ENCODE measurements around the gene SAMD4A. TPM values are rescaled to one million over a fixed set of nuclear protein-coding genes. Genes with fewer than 3 reads are reported as not detected.

SAMD4A gene
- total RNA-seq, 1 experiment from 2014 or later: 9.6 TPM

- WGBS (ENCODE audit: extremely low coverage, insufficient read length, low lambda C conversion rate): no CpG with 5 or more reads among the region's 11 CpGs
- H3K9me3 Mint-ChIP-seq: no peaks in the 10 kb centered on the region
Measured at GRCh38 chr14:54653712-54654469, 87.0 kb downstream of the SAMD4A start.

More at GRCh38 chr14:54653712-54654469, 87.0 kb downstream of the SAMD4A start:
- H4K8ac ChIP-seq (replicated peaks; ENCODE audit: insufficient read length, low read depth, low read length): no peak overlapping the region
- H3K23ac ChIP-seq (ENCODE audit: insufficient read length, low read depth, low read length): no peak overlapping the region
- H3K27ac ChIP-seq (ENCODE audit: insufficient read length, low read depth, low read length): no peak overlapping the region
- H3K18ac ChIP-seq (ENCODE audit: insufficient read length, low read depth, low read length): peak overlapping the region; percentile 13
- H3K79me2 ChIP-seq (ENCODE audit: insufficient read depth, low read length): peaks cover 3% of the 10 kb centered on the region; the same call in 1 of the 2 replicates
- Mint-ChIP-seq H3K4me1 (peaks cover 35 to 41% of the 10 kb centered on the region in 2 experiments), H3K4me3 (no peak overlapping the region), H3K27me3 (ENCODE audit: low read depth) (no peaks in the 10 kb centered on the region; the same call in 1 of the 2 replicates), H3K27ac (peak overlapping the region in 1 of 3 experiments; percentile 68; a peak in 2 of 7 replicates), H3K36me3 (ENCODE audit: insufficient read depth in 1 of 3, low read depth in 3 of 3) (no peaks in the 10 kb centered on the region; a peak in 1 of 7 replicates)
- no peak for TF ChIP-seq CTCF (conservative IDR thresholded peaks at IDR 0.05)
- H2BK120ac ChIP-seq (ENCODE audit: low read depth, low read length, poor library complexity, severe bottlenecking): no peak overlapping the region
- no peak overlapping the region for H4K5ac ChIP-seq (ENCODE audit: insufficient read length, low read depth, low read length)
- no peak overlapping the region for H4K91ac ChIP-seq (ENCODE audit: insufficient read length, low read depth, low read length)
- H3K4me2 ChIP-seq (ENCODE audit: insufficient read depth, insufficient read length, low read length): no peak overlapping the region
- H3K56ac ChIP-seq (ENCODE audit: insufficient read length, low read depth, low read length): no peak overlapping the region
- no peak overlapping the region; the same call in 1 of the 2 replicates for H3K14ac ChIP-seq (ENCODE audit: insufficient read depth, low read length)
- peaks cover 23% of the 10 kb centered on the region; the same call in 1 of the 2 replicates for H3K4me1 ChIP-seq (ENCODE audit: insufficient read depth, low read length)
- peak overlapping the region; percentile 6; the same call in 1 of the 2 replicates for H2BK15ac ChIP-seq (ENCODE audit: low read depth, low read length)
- no peak overlapping the region for H2BK20ac ChIP-seq (ENCODE audit: low read depth, low read length, poor library complexity, severe bottlenecking)
- H3K27me3 ChIP-seq (ENCODE audit: insufficient read depth, low read length): no peaks in the 10 kb centered on the region
- H3T11ph ChIP-seq (ENCODE audit: low read length): no peak overlapping the region
- no peaks in the 10 kb centered on the region for H3K79me1 ChIP-seq (ENCODE audit: insufficient read depth, low read depth, low read length, poor library complexity, severe bottlenecking)
- H3K23me2 ChIP-seq (ENCODE audit: insufficient read length, low read depth, low read length, poor library complexity, severe bottlenecking): no peaks in the 10 kb centered on the region
- no peak overlapping the region for H3K4ac ChIP-seq (ENCODE audit: low read depth, low read length)
- no peaks in the 10 kb centered on the region for H3K9me3 ChIP-seq (ENCODE audit: control insufficient read depth, low read depth, low read length)
- no peak overlapping the region for H2AK5ac ChIP-seq (ENCODE audit: insufficient read length, low read length)
- H3K9ac ChIP-seq (ENCODE audit: extremely low read depth, insufficient read length, low read length): no peak overlapping the region
- H4K20me1 ChIP-seq (ENCODE audit: control insufficient read depth, insufficient read depth, insufficient read length): no peaks in the 10 kb centered on the region
- H2BK5ac ChIP-seq (ENCODE audit: insufficient read length, low read length): no peak overlapping the region
- H2BK12ac ChIP-seq (ENCODE audit: insufficient read length, low read depth, low read length): peak overlapping the region; percentile 55
- DNase-seq: no peak
- H2AFZ ChIP-seq (ENCODE audit: low read length): no peak overlapping the region
